Natural killer cell (primary cell): ENCODE measurements around the gene RAP1GAP. TPM values are rescaled to one million over a fixed set of nuclear protein-coding genes. Genes with fewer than 3 reads are reported as not detected.
"Not testable (repeated sequence)": the region's sequence is repeated elsewhere in the genome, so short reads cannot be mapped to it uniquely, and the experiment has no call there.

Experiments
- ATAC-seq, 3 donors: fragments of 150-1000 bp in 2 of 3; fragments of 200-7000 bp in 1 of 3; cut with Tn5 transposase; 1 replicate in 1 of 3; 2 replicates in 2 of 3; pipeline ENCODE4 v1.10.0; 2021; ENCODE audit warnings: mild to moderate bottlenecking in 2 of 3, moderate library complexity in 2 of 3
- DNase-seq, 2 donors: peaks; one replicate each; pipeline versions ENCODE4 v3.0.0 to v3.0.0-alpha.2; 2013 to 2021; ENCODE audit warnings: mixed read lengths in 1 of 2
- H3K27ac ChIP-seq: one replicate; pipeline ENCODE4 v1.5.1; 2013; ENCODE audit warnings: mild to moderate bottlenecking, low read length
- H3K27me3 ChIP-seq: one replicate; pipeline ENCODE4 v1.6.1; 2013; ENCODE audit warnings: low read length; ENCODE audit not compliant: control insufficient read depth, insufficient read depth
- H3K36me3 ChIP-seq: one replicate; pipeline ENCODE4 v1.6.1; 2013; ENCODE audit warnings: low read length; ENCODE audit not compliant: control insufficient read depth, insufficient read depth
- H3K4me1 ChIP-seq: one replicate; pipeline ENCODE4 v1.6.1; 2013; ENCODE audit warnings: low read length; ENCODE audit not compliant: control insufficient read depth, insufficient read depth
- H3K4me3 ChIP-seq: one replicate; pipeline ENCODE4 v1.5.1; 2013; ENCODE audit warnings: low read length
- H3K9me3 ChIP-seq: one replicate; pipeline ENCODE4 v1.6.1; 2013; ENCODE audit warnings: low read length; ENCODE audit not compliant: control insufficient read depth, insufficient read depth
- H3K27ac Mint-ChIP-seq, 2 donors: one replicate each; pipeline ENCODE4 v1.8.0; 2022; ENCODE audit warnings: mild to moderate bottlenecking in 2 of 2, mixed read lengths in 2 of 2, moderate library complexity in 1 of 2
- H3K27me3 Mint-ChIP-seq, 2 donors: one replicate each; pipeline ENCODE4 v1.8.0; 2022; ENCODE audit warnings: low read depth in 2 of 2, mixed read lengths in 2 of 2
- H3K36me3 Mint-ChIP-seq: one replicate; pipeline ENCODE4 v1.8.0; 2022; ENCODE audit warnings: mixed read lengths
- H3K4me1 Mint-ChIP-seq, 2 donors: one replicate each; pipeline ENCODE4 v1.8.0; 2022; ENCODE audit warnings: mixed read lengths in 2 of 2
- H3K4me3 Mint-ChIP-seq: one replicate; pipeline ENCODE4 v1.8.0; 2022; ENCODE audit warnings: mild to moderate bottlenecking, moderate library complexity, mixed read lengths
- H3K9me3 Mint-ChIP-seq, 2 donors: one replicate each; pipeline ENCODE4 v1.8.0; 2022; ENCODE audit warnings: mixed read lengths in 2 of 2
- CTCF ChIP-seq: fragments of 200-600 bp; IDR thresholded peaks from one replicate; pipeline ENCODE4 v1.8.0; 2022; ENCODE audit warnings: antibody characterized with exemption
- WGBS: methylation state at CpG from one replicate; pipeline ENCODE4 v1.1.7; 2013; ENCODE audit warnings: missing lambda C conversion rate; ENCODE audit not compliant: insufficient coverage; 5-methylcytosine and 5-hydroxymethylcytosine counted together
- intact Hi-C: fragments of 100-400 bp; cut with micrococcal nuclease; formaldehyde crosslinking; loops from one replicate; pipeline ENCODE4 v1.14.2; 2022
- total RNA-seq, 4 donors: library from RNA; stranded (reverse); fragments of 120-200 nt in 1 of 4; gene quantifications; one replicate each; pipeline versions ENCODE4 v1.2.3 to v1.2.4, GENCODE V29; 2013 to 2022

Gene RAP1GAP
- total RNA-seq, 3 donors from 2014 or later (not counting 1 experiment from before 2014, with no cell fraction given), result 0.47 to 1.1 TPM; not detected in 1

GRCh38 chr1:21568809-21569385, 100.3 kb downstream of the RAP1GAP start:
- DNase-seq, result no peak
- no peak for TF ChIP-seq CTCF
- H3K4me1 ChIP-seq, result no peaks in the 10 kb centered on the region
- ATAC-seq, result no peak
- no peaks in the 10 kb centered on the region for H3K4me1 Mint-ChIP-seq
- H3K4me3 Mint-ChIP-seq, result no peak overlapping the region
- intact Hi-C loops, result no loop called here
- WGBS, result 69% methylated on average over 10 of the region's 10 CpGs
- H3K27ac ChIP-seq, result no peak overlapping the region
- H3K27ac Mint-ChIP-seq, result no peak overlapping the region
- no peaks in the 10 kb centered on the region for H3K36me3 Mint-ChIP-seq
- H3K9me3 ChIP-seq, result no peaks in the 10 kb centered on the region
- H3K4me3 ChIP-seq, result no peak overlapping the region
- H3K9me3 Mint-ChIP-seq, result no peaks in the 10 kb centered on the region
- H3K27me3 Mint-ChIP-seq, result peaks cover 4 to 5% of the 10 kb centered on the region in 2 donors
- H3K27me3 ChIP-seq, result no peaks in the 10 kb centered on the region
- no peaks in the 10 kb centered on the region for H3K36me3 ChIP-seq

- H3K9me3 Mint-ChIP-seq, result no peaks in the 10 kb centered on the region
- intact Hi-C loops, result no loop called here
- no peak for ATAC-seq
Measured at GRCh38 chr1:21568006-21568746, 101.0 kb downstream of the RAP1GAP start.

GRCh38 chr1:21567241-21568005, 101.7 kb downstream of the RAP1GAP start:
- H3K27ac Mint-ChIP-seq, result no peak overlapping the region
- no peaks in the 10 kb centered on the region for H3K27me3 ChIP-seq
- H3K4me1 Mint-ChIP-seq, result no peaks in the 10 kb centered on the region
- intact Hi-C loops, result no loop called here
- no peaks in the 10 kb centered on the region for H3K9me3 ChIP-seq
- no peaks in the 10 kb centered on the region for H3K9me3 Mint-ChIP-seq
- no peaks in the 10 kb centered on the region for H3K36me3 Mint-ChIP-seq
- no peak for TF ChIP-seq CTCF
- DNase-seq, result no peak
- 90% methylated on average over 24 of the region's 24 CpGs for WGBS
- no peak for ATAC-seq
- no peaks in the 10 kb centered on the region for H3K4me1 ChIP-seq
- H3K27ac ChIP-seq, result no peak overlapping the region
- peaks cover 0 to 4% of the 10 kb centered on the region in 2 donors for H3K27me3 Mint-ChIP-seq
- H3K4me3 Mint-ChIP-seq, result no peak overlapping the region
- no peak overlapping the region for H3K4me3 ChIP-seq
- H3K36me3 ChIP-seq, result no peaks in the 10 kb centered on the region

More at GRCh38 chr1:21568006-21568746, 101.0 kb downstream of the RAP1GAP start:
- Histone ChIP-seq H3K9me3 (no peaks in the 10 kb centered on the region), H3K27me3 (no peaks in the 10 kb centered on the region), H3K27ac (no peak overlapping the region), H3K4me1 (no peaks in the 10 kb centered on the region), H3K4me3 (no peak overlapping the region), H3K36me3 (no peaks in the 10 kb centered on the region)
- no peak for DNase-seq
- Mint-ChIP-seq H3K27ac (no peak overlapping the region), H3K4me1 (no peaks in the 10 kb centered on the region), H3K27me3 (peaks cover 0 to 4% of the 10 kb centered on the region in 2 donors), H3K36me3 (no peaks in the 10 kb centered on the region), H3K4me3 (no peak overlapping the region)
- 84% methylated on average over 15 of the region's 15 CpGs for WGBS
- TF ChIP-seq CTCF, result no peak

- intact Hi-C loops, H3K27ac Mint-ChIP-seq, H3K27me3 ChIP-seq, H3K4me3 ChIP-seq, H3K36me3 Mint-ChIP-seq, DNase-seq, H3K4me1 Mint-ChIP-seq, ATAC-seq, H3K9me3 ChIP-seq, H3K36me3 ChIP-seq, H3K9me3 Mint-ChIP-seq, H3K27ac ChIP-seq, H3K4me1 ChIP-seq, H3K27me3 Mint-ChIP-seq, H3K4me3 Mint-ChIP-seq: not testable (repeated sequence)
- 90% methylated on average over 15 of the region's 15 CpGs for WGBS
Measured at GRCh38 chr1:21566361-21566760, 102.8 kb downstream of the RAP1GAP start.
